Measurements from ENCODE around the gene PIANP.

DNA sequence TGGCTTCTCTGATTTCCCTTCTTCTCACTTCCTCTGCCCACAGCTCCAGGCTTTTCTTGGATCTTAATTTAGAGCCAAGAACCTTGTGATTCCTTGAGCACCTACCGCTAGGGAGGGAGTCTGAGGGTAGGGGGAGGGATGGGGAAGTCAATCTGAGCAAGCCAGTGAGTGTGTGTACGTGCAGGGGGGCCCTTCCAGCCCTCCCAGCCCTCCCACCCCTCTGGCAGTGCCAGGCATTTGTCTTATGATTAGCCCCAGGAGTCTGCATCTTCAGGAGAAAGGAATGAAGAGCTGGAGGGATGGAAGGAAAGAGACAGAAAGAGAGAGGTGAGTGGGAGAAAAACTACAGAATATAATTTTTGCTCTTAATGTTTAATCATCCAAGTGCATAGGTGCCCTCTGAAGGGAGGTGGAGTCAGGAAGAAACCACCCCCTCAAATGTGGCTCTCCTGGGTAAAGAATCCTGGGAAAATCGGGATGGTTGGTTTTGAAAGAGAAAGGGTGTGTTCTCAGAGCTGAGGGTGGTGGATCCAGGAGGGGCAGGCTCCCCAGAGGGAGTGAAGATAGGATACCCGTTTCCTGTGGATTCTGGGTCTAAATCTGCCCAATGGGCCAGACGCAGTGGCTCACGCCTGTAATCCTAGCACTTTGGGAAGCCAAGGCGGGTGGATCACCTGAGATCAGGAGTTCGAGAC, 2.1 kb downstream of the PIANP start:
- TF ChIP-seq, protein P1, sequence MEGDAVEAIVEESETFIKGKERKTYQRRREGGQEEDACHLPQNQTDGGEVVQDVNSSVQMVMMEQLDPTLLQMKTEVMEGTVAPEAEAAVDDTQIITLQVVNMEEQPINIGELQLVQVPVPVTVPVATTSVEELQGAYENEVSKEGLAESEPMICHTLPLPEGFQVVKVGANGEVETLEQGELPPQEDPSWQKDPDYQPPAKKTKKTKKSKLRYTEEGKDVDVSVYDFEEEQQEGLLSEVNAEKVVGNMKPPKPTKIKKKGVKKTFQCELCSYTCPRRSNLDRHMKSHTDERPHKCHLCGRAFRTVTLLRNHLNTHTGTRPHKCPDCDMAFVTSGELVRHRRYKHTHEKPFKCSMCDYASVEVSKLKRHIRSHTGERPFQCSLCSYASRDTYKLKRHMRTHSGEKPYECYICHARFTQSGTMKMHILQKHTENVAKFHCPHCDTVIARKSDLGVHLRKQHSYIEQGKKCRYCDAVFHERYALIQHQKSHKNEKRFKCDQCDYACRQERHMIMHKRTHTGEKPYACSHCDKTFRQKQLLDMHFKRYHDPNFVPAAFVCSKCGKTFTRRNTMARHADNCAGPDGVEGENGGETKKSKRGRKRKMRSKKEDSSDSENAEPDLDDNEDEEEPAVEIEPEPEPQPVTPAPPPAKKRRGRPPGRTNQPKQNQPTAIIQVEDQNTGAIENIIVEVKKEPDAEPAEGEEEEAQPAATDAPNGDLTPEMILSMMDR (conservative IDR thresholded peaks at IDR 0.05; ENCODE audit: low read depth, low read length) = no peak
- no peak for TF ChIP-seq POLR2A (IDR thresholded peaks at IDR 0.05; ENCODE audit: low read depth, low read length)

Data from IMR-90 (cell line).